Naive thymus-derived CD4-positive, alpha-beta T cell (primary cell): Measurements from ENCODE around the gene LRRN4CL. TPM values are rescaled to one million over a fixed set of nuclear protein-coding genes. Genes with fewer than 3 reads are reported as not detected.

Experiments
- ATAC-seq: fragments of 150-1000 bp; cut with Tn5 transposase; 2 replicates; pipeline ENCODE4 v1.10.0; 2021; ENCODE audit warnings: mild to moderate bottlenecking, moderate library complexity
- CTCF ChIA-PET: fragments of 350-600 bp; sonication (Branson Sonifier 250); formaldehyde crosslinking; loops from one replicate; lab custom pipeline; 2021; ENCODE audit warnings: antibody characterized with exemption; lab: Charles Lee
- POLR2A ChIA-PET: fragments of 350-600 bp; sonication (Branson Sonifier 250); formaldehyde crosslinking; loops from one replicate; lab custom pipeline; 2021; ENCODE audit warnings: antibody characterized with exemption, inconsistent platforms; lab: Charles Lee
- DNase-seq, 9 donors: peaks; one replicate each; pipeline versions ENCODE4 v3.0.0 to v3.0.0-alpha.2; 2020 to 2022; ENCODE audit warnings: mixed read lengths in 1 of 9
- H3K27ac ChIP-seq: one replicate; pipeline ENCODE4 v1.7.0; 2013; ENCODE audit warnings: mild to moderate bottlenecking, low read depth, low read length, moderate library complexity
- H3K27me3 ChIP-seq, 2 donors: one replicate each; pipeline ENCODE4 v1.7.0; 2013; ENCODE audit warnings: low read length in 2 of 2, mild to moderate bottlenecking in 2 of 2, moderate library complexity in 2 of 2; ENCODE audit not compliant: control insufficient read depth in 2 of 2, insufficient read depth in 2 of 2
- H3K36me3 ChIP-seq, 3 experiments: 1 replicate in 2 of 3; 2 replicates in 1 of 3; pipeline ENCODE4 v1.7.0; 2013; ENCODE audit warnings: low read length in 3 of 3, mild to moderate bottlenecking in 3 of 3, moderate library complexity in 1 of 3; ENCODE audit not compliant: insufficient read depth in 3 of 3, control insufficient read depth in 2 of 3
- H3K4me1 ChIP-seq, 2 donors: one replicate each; pipeline ENCODE4 v1.7.0; 2013; ENCODE audit warnings: low read length in 2 of 2, mild to moderate bottlenecking in 2 of 2, moderate library complexity in 1 of 2; ENCODE audit not compliant: control insufficient read depth in 2 of 2, insufficient read depth in 2 of 2
- H3K4me3 ChIP-seq: 2 replicates; pipeline ENCODE4 v1.7.0; 2013; ENCODE audit warnings: mild to moderate bottlenecking, low read length
- H3K9me3 ChIP-seq, 3 experiments: 1 replicate in 2 of 3; 2 replicates in 1 of 3; pipeline ENCODE4 v1.7.0; 2013; ENCODE audit warnings: low read length in 3 of 3; ENCODE audit not compliant: control insufficient read depth in 2 of 3
- H3K27ac Mint-ChIP-seq, 9 donors: one replicate each; pipeline ENCODE4 v1.8.0; 2020 to 2022; ENCODE audit warnings: mixed read lengths in 9 of 9, mild to moderate bottlenecking in 8 of 9, moderate library complexity in 5 of 9, inconsistent platforms in 2 of 9
- H3K27me3 Mint-ChIP-seq, 5 donors: one replicate each; pipeline ENCODE4 v1.8.0; 2021 to 2022; ENCODE audit warnings: mixed read lengths in 5 of 5, mild to moderate bottlenecking in 1 of 5
- H3K36me3 Mint-ChIP-seq, 5 donors: one replicate each; pipeline ENCODE4 v1.8.0; 2020 to 2022; ENCODE audit warnings: mixed read lengths in 5 of 5, mild to moderate bottlenecking in 3 of 5, inconsistent platforms in 1 of 5
- H3K4me1 Mint-ChIP-seq, 7 donors: one replicate each; pipeline ENCODE4 v1.8.0; 2020 to 2022; ENCODE audit warnings: mixed read lengths in 7 of 7, mild to moderate bottlenecking in 3 of 7, inconsistent platforms in 1 of 7
- H3K4me3 Mint-ChIP-seq, 10 donors: one replicate each; pipeline ENCODE4 v1.8.0; 2020 to 2022; ENCODE audit warnings: mild to moderate bottlenecking in 10 of 10, mixed read lengths in 10 of 10, moderate library complexity in 6 of 10, inconsistent platforms in 2 of 10
- H3K9me3 Mint-ChIP-seq, 11 donors: one replicate each; pipeline ENCODE4 v1.8.0; 2020 to 2022; ENCODE audit warnings: mixed read lengths in 11 of 11, mild to moderate bottlenecking in 4 of 11, inconsistent platforms in 1 of 11, moderate library complexity in 1 of 11
- intact Hi-C, 2 donors: fragments of 100-400 bp; cut with micrococcal nuclease; formaldehyde crosslinking; loops; one replicate each; pipeline ENCODE4 v1.15.1; 2023
- polyA plus RNA-seq, 2 donors: library from polyadenylated mRNA; unstranded; fragments of 300-500 nt; fragmentation: Illumina TruSeq; gene quantifications; one replicate each; pipeline ENCODE4 v1.2.3, GENCODE V29; 2021
- total RNA-seq, 6 experiments: library from RNA in 5 of 6; stranded (reverse) in 5 of 6; gene quantifications; 1 replicate in 5 of 6; 2 replicates in 1 of 6; pipeline ENCODE4 v1.2.3 and lab custom pipeline; 2021 to 2026

The LRRN4CL gene
- total and polyA plus RNA-seq, 7 experiments from 2014 or later = 0.12 to 0.38 (median 0.24) TPM; not detected in 4

DNA sequence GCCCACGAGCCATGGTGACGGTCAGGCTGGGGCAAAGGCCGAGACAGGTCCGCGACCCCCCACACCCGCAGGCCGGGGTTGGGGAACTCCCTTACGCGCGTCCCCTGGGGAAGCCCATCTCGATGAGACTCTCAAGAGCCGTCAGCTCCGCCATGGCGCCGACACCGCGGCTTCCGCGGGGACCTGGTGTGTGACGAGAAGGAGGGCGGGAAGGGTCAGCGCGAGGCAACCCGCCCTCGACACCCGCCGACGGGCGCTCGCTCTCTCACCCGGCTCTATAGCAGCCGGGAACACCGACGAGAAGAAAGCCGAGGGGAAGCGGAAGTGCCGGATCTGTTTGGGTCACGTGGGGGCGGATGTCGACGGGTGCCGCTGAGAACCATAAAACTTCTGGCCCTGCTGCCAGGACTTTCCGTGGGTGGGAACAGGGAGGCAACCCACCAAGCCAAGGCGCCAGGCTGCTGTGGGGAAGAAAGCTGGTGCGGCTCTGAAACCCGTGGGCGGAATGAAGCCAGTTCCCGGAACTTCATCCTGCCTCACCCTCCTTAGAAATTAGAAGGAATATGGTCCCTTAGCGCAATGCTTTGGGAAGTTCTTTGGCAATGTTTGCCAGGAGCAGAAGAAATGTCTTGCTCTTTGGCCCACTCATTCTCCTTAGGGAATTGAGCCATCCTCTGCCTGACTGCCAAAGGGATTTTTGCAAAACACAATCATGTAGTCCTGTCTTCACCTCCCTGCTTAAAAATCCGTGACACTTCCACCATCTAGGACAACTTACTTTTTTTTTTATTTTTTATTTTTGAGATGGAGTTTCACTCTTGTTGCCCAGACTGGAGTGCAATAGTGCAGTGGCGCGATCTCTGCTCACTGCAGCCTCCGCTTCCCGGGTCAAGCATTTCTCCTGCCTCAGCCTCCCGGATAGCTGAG, 10.3 kb downstream of the LRRN4CL start, which contains the start of gene UBXN1:
UBXN1 (minus strand) TSS at position 304 of the 927 bp plus-strand sequence; CDS start at position 154, 150 bp downstream.
- DNase-seq (peak; percentile 63 to 84 (median 81)), ATAC-seq (peak; percentile 91)
- Mint-ChIP-seq H3K4me3 (peak within 1 kb of the TSS; percentile 86 to 93 (median 90)), H3K27ac (peak within 1 kb of the TSS; percentile 88 to 98 (median 94)), H3K27me3 (no peaks in the 10 kb centered on the region), H3K9me3 (no peaks in the 10 kb centered on the region), H3K36me3 (peaks cover 4 to 21% (median 10%) of the 10 kb centered on the region in 5 donors), H3K4me1 (peaks cover 19 to 41% (median 37%) of the 10 kb centered on the region in 7 donors)
- Histone ChIP-seq H3K4me3 (peak within 1 kb of the TSS; percentile 87), H3K9me3 (no peaks in the 10 kb centered on the region), H3K36me3 (peaks cover 0 to 29% (median 3%) of the 10 kb centered on the region in 3 experiments), H3K4me1 (peaks cover 13 to 15% of the 10 kb centered on the region in 2 donors), H3K27ac (peak within 1 kb of the TSS; percentile 98), H3K27me3 (no peaks in the 10 kb centered on the region)
- CTCF ChIA-PET = interaction anchor here (0.6 to 2.4 kb wide), 5 partner anchors 16 to 182 kb away, joined by 3 to 24 read pairs (median 7); partner anchors contain the start of genes STX5 and TUT1
- POLR2A ChIA-PET = interaction anchor here (0.6 to 9.2 kb wide), 14 partner anchors 11 to 201 kb away, joined by 3 to 157 read pairs (median 5); partner anchors contain the start of genes C11orf98, CSKMT, INTS5 and LBHD1
- intact Hi-C loops = loop anchor here (1.0 to 10.0 kb wide), 11 partner anchors 8 to 254 kb away; partner anchors contain the start of genes HNRNPUL2 (in 2 of the 2), INTS5 (in 2 of the 2), TUT1 (in 2 of the 2) and UQCC3 (in 2 of the 2)

DNA sequence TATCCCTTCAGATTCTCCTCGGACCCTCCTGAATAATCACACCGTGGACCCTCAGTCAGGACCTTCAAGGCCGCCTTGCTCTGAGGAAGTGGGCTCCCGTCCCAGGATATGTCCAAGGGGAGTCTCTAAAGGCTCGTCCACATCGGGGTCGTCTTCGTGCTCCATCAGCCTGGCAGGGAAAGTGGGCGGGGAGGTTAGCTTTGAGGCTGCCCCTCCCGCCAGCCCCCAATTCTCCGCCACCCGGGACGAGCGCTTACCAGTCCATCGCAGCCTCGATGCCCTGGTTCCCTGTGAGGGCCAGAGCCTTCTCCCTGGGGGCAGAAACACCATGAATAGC, 10.9 kb downstream of the LRRN4CL start:
- intact Hi-C loops = loop anchor here (2.0 to 10.0 kb wide), 3 partner anchors 26 to 254 kb away; partner anchors contain the start of genes HNRNPUL2 (in 1 of the 2) and INTS5 (in 1 of the 2)
- Histone ChIP-seq H3K36me3 (peaks cover 0 to 35% (median 3%) of the 10 kb centered on the region in 3 experiments), H3K9me3 (no peaks in the 10 kb centered on the region), H3K27ac (peak overlapping the region; percentile 98), H3K4me3 (peak overlapping the region; percentile 87), H3K4me1 (peaks cover 13 to 15% of the 10 kb centered on the region in 2 donors), H3K27me3 (no peaks in the 10 kb centered on the region)
- H3K9me3 Mint-ChIP-seq = no peaks in the 10 kb centered on the region
- DNase-seq (no peak), ATAC-seq (no peak)
- no peaks in the 10 kb centered on the region for H3K27me3 Mint-ChIP-seq
- peak overlapping the region; percentile 88 to 98 (median 94) for H3K27ac Mint-ChIP-seq
- H3K36me3 Mint-ChIP-seq = peaks cover 4 to 21% (median 10%) of the 10 kb centered on the region in 5 donors
- H3K4me3 Mint-ChIP-seq = peak overlapping the region; percentile 86 to 93 (median 90)
- POLR2A ChIA-PET = interaction anchor here (1.6 to 9.2 kb wide), 3 partner anchors 10 to 87 kb away, joined by 5 to 157 read pairs (median 10); partner anchors contain the start of genes C11orf98, CSKMT, LBHD1 and TUT1
- peaks cover 21 to 44% (median 37%) of the 10 kb centered on the region in 7 donors for H3K4me1 Mint-ChIP-seq
- CTCF ChIA-PET = interaction anchor here (0.6 kb wide), 1 partner anchor 153 kb away, joined by 3 read pairs; the partner anchor contains the start of gene STX5

DNA sequence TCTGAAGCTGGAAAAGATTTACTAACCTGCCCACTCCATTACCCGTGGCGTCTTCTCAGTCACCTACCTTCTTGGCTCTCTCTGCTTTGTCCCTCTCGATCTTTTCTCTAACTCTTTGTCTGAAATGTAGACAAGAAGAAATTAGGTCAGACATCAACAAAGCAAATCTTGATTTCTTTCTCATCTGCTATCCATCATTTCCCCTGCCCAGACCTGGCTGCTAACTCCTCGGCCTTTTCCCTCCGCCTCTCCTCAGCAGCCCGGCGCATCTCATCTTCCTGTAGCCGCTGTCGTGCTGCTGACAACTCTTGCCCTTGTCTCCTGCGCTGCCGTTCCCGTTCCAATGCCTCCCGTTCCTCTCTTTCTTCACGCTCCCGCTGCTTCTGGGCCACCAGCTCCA, 11.6 kb downstream of the LRRN4CL start:
- CTCF ChIA-PET = no interaction called here

DNA sequence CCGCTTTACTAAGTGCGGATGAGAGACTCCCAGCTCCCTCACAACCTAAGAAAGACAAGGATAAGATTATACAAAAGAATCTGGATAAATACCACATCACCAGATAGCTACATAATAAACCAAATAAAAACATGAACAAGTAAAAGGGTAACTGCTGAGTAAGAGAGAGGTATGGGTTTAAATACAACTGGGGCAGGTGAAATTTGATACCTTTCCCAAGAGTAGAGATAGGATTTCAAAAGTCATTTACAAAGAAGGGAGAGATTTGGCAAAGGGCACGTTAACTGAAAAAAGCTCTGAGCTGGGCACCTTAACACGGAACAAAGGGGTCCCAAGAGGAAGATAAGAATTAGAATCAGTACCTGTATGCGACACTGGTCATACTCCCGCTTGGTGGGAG, 12.2 kb downstream of the LRRN4CL start:
- peak overlapping the region; percentile 62 to 93 (median 90) for H3K4me3 Mint-ChIP-seq
- no peaks in the 10 kb centered on the region for H3K9me3 Mint-ChIP-seq
- intact Hi-C loops = loop anchor here in 1 of 2 donors (10.0 kb wide), 1 partner anchor 252 kb away; no protein-coding TSS in a partner anchor
- Histone ChIP-seq H3K36me3 (peaks cover 0 to 37% (median 3%) of the 10 kb centered on the region in 3 experiments), H3K27me3 (no peaks in the 10 kb centered on the region), H3K27ac (peak overlapping the region; percentile 98), H3K4me3 (no peak overlapping the region), H3K4me1 (peaks cover 13 to 27% of the 10 kb centered on the region in 2 donors), H3K9me3 (no peaks in the 10 kb centered on the region)
- no peak for DNase-seq
- ChIA-PET CTCF (interaction anchor here (1.2 kb wide), 1 partner anchor 204 kb away, joined by 4 read pairs; the partner anchor contains the start of gene SLC3A2), POLR2A (interaction anchor here (0.6 to 9.2 kb wide), 14 partner anchors 9 to 121 kb away, joined by 3 to 157 read pairs (median 4); partner anchors contain the start of genes BSCL2, C11orf98, CSKMT and GNG3)
- peak overlapping the region; percentile 51 to 98 (median 92) for H3K27ac Mint-ChIP-seq
- peaks cover 4 to 21% (median 10%) of the 10 kb centered on the region in 5 donors for H3K36me3 Mint-ChIP-seq
- ATAC-seq = no peak
- H3K4me1 Mint-ChIP-seq = peaks cover 27 to 56% (median 47%) of the 10 kb centered on the region in 7 donors
- no peaks in the 10 kb centered on the region for H3K27me3 Mint-ChIP-seq

More for the DNA sequence above, 11.6 kb downstream of the LRRN4CL start:
- Mint-ChIP-seq H3K9me3 (no peaks in the 10 kb centered on the region), H3K4me3 (peak overlapping the region; percentile 86 to 93 (median 90)), H3K36me3 (peaks cover 4 to 21% (median 10%) of the 10 kb centered on the region in 5 donors), H3K27me3 (no peaks in the 10 kb centered on the region), H3K27ac (peak overlapping the region; percentile 88 to 98 (median 94)), H3K4me1 (peaks cover 21 to 51% (median 44%) of the 10 kb centered on the region in 7 donors)
- Histone ChIP-seq H3K27ac (peak overlapping the region; percentile 98), H3K4me1 (peaks cover 13 to 21% of the 10 kb centered on the region in 2 donors), H3K9me3 (no peaks in the 10 kb centered on the region), H3K27me3 (no peaks in the 10 kb centered on the region), H3K36me3 (peaks cover 0 to 37% (median 3%) of the 10 kb centered on the region in 3 experiments), H3K4me3 (peak overlapping the region; percentile 87)
- intact Hi-C loops = loop anchor here (2.0 to 10.0 kb wide), 3 partner anchors 25 to 253 kb away; partner anchors contain the start of genes HNRNPUL2 (in 1 of the 2) and INTS5 (in 1 of the 2)
- POLR2A ChIA-PET = interaction anchor here (0.5 to 9.2 kb wide), 8 partner anchors 10 to 109 kb away, joined by 3 to 157 read pairs (median 6); partner anchors contain the start of genes BSCL2, C11orf98, CSKMT and GNG3
- ATAC-seq = no peak
- DNase-seq = no peak

DNA sequence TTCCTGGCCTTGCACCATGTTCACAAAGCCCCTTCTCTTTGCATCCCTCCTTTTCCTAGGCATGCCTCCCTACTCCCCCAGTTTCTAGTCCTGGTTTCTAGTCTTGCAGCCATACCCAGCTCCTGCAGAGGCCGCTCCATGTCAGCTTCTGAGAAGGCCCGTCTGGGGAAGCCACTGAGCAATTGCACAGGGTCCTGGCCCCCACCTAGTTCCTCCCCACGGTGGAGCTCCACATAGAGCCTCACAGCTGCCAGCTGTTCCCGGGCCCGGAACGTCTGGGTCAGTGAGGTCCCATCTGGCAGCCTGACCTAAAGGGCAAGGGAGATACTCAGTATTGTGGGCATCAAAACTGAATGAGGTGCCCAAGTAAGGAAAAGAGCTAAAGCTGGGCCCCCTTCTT, 12.6 kb downstream of the LRRN4CL start:
- intact Hi-C loops = loop anchor here in 1 of 2 donors (10.0 kb wide), 1 partner anchor 252 kb away; no protein-coding TSS in a partner anchor
- Histone ChIP-seq H3K27ac (peak overlapping the region; percentile 98), H3K36me3 (peaks cover 0 to 41% (median 3%) of the 10 kb centered on the region in 3 experiments), H3K4me3 (no peak overlapping the region), H3K27me3 (no peaks in the 10 kb centered on the region), H3K9me3 (no peaks in the 10 kb centered on the region), H3K4me1 (peaks cover 13 to 27% of the 10 kb centered on the region in 2 donors)
- CTCF ChIA-PET = interaction anchor here (0.6 to 1.2 kb wide), 2 partner anchors 204 to 358 kb away, joined by 3 to 4 read pairs; partner anchors contain the start of gene SLC3A2
- DNase-seq = no peak
- Mint-ChIP-seq H3K9me3 (no peaks in the 10 kb centered on the region), H3K36me3 (peaks cover 4 to 23% (median 10%) of the 10 kb centered on the region in 5 donors), H3K27ac (peak overlapping the region in 8 of 9 donors; percentile 51 to 98 (median 92)), H3K27me3 (no peaks in the 10 kb centered on the region), H3K4me3 (peak overlapping the region in 9 of 10 donors; percentile 62 to 92 (median 90)), H3K4me1 (peaks cover 28 to 61% (median 51%) of the 10 kb centered on the region in 7 donors)
- POLR2A ChIA-PET = interaction anchor here (0.6 to 9.2 kb wide), 14 partner anchors 9 to 121 kb away, joined by 3 to 157 read pairs (median 4); partner anchors contain the start of genes BSCL2, C11orf98, CSKMT and GNG3
- no peak for ATAC-seq
